Sciatic nerve (tissue), 2 donors: Measurements from ENCODE around the gene CIROP. TPM values are rescaled to one million over a fixed set of nuclear protein-coding genes. Genes with fewer than 3 reads are reported as not detected.

Experiments
- ATAC-seq: fragments of 200-7000 bp; cut with Tn5 transposase; one replicate; pipeline ENCODE4 v1.9.1; 2020; ENCODE audit warnings: mild to moderate bottlenecking, moderate library complexity
- DNase-seq: peaks from one replicate; pipeline ENCODE4 v3.0.0-alpha.2; 2020; ENCODE audit warnings: low spot score
- intact Hi-C: fragments of 100-400 bp; cut with DNase I; formaldehyde crosslinking; loops from one replicate; pipeline ENCODE4 v1.14.2; 2022
- total RNA-seq: library from RNA; stranded (reverse); fragmentation: NEBNext Ultra II Directional; extraction: Animal tissue kit (Norgen Biotek cat#: 25700); gene quantifications from one replicate; pipeline ENCODE4 v1.2.1, GENCODE V29; 2021
- donor health status: DM: no; HTN: no; CAD: no.
- donor health status: DM: no; HTN: no; CAD: no.

The CIROP gene
- total RNA-seq, 1 donor from 2014 or later: not detected

DNA sequence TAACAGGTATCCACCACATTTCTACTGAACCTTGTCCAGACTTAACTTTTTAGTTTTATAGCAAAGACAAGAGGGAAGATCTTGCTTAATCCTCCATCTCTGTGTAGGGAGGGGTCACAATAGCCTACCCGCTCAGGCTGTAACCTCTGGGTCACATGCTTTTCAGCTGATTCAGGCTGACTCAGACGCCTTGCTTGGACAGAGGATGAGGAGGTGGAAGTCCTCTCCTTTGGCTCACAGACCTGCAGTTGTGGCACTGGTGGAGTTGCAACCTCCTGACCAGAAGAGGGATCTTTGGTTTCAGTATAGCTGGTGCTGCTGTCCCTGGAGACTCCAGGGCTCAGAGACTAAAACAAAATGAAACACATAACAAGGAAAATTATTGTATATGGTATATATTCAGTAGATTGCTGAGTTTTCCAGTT is 26.1 kb downstream of the CIROP start:
- intact Hi-C loops: no loop called here
- peak; percentile 97 for ATAC-seq

DNA sequence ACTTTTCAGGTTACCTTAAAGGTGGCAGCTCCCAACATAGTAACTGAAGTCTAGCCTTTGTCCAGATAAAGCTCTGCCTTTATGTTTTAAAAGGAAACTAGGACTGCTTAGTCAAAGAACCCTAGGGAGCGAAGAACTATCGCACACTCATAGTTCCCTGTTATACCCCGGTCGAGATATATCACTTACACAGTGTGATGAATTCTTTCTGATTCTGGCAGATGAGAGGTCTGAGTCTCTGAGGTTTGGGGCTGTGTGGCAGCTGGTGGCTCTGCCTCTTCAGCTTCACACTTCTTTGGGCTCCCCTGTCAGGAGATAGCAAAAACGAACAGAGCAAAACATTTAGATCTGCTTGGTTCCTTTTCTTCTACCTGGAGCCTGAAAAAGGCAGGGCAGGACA is 26.8 kb downstream of the CIROP start:
- ATAC-seq (no peak), DNase-seq (no peak)
- intact Hi-C loops: no loop called here

More for the DNA sequence above, 26.1 kb downstream of the CIROP start:
- peak; percentile 82 for DNase-seq

DNA sequence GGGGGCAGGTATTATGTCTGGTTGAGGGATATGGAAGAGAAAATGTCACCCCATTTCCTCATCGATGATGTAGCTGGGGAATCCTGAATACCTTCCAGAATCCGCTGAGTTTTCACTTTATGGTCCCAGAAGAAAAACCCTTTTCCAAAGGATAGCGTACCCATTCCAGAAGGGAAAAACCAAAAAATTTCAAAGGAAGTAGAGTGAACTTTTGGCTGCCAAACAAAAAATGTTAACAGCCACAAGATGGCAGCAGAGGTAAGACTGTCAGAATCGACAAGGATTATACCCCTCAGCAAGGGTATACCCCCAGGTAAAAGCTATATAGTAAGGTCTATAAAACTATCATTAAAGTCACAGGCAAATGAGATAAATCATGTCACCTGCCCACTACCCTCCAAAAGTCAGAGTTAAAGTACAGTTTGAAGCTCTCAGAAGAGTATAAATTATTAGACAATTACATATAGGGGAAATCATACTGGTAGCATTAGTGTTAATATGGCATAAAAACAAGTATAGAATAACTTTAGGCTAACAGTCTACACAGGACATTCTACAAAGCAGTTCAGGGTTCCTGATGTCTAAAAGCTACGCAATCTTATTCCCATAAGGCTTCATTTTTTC is 27.9 kb downstream of the CIROP start:
- ATAC-seq (peak; percentile 16), DNase-seq (no peak)
- intact Hi-C loops: no loop called here

DNA sequence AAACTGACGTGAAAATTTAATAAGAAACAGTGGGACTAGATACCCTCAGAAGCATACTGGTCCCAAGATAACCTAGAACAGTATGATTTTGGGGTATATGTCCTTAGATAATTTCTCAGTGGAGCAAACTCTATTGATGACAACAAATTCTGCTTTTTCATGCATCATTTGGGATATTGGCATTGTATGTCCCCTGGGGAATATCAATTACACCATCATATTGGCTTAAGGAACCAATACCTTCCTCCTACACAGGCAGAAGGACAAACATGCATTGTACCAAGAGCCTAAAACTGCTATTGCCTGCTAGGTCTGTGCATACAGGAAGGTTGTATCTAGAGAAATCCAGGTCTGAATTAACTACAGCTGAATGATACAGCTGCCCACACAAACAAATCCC is 29.9 kb downstream of the CIROP start:
- ATAC-seq: no peak
- intact Hi-C loops: no loop called here
- no peak for DNase-seq

DNA sequence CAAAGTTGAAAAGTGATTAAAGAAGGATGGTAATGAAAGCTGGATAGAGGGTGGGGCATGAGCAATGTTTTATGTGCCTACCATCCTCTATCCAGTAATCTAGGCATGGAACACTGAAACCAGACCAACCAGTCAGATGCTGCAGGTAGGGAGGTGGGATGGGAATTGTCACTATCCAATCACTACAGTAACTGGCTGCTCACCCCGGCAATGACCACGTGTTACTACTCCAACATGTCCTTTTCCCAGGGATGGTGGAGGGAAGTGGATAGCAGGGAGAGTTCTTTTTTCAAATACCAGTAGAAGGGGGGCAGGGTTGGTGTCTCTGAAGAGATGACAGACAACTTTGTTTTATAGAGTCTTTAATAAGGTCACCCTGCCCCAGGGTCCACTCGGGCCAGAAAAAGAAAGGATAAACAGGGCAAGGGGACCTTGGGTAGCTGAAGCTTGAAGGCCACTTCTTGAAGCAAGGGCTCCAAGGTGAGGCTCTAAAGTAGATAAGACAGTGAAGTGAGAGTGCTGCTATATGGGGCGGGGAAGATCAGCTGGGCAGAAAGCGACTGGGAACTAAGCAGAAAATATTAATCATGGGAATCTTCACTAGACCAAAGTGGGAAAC is 32.8 kb downstream of the CIROP start:
- no peak for ATAC-seq
- intact Hi-C loops: no loop called here
- no peak for DNase-seq

DNA sequence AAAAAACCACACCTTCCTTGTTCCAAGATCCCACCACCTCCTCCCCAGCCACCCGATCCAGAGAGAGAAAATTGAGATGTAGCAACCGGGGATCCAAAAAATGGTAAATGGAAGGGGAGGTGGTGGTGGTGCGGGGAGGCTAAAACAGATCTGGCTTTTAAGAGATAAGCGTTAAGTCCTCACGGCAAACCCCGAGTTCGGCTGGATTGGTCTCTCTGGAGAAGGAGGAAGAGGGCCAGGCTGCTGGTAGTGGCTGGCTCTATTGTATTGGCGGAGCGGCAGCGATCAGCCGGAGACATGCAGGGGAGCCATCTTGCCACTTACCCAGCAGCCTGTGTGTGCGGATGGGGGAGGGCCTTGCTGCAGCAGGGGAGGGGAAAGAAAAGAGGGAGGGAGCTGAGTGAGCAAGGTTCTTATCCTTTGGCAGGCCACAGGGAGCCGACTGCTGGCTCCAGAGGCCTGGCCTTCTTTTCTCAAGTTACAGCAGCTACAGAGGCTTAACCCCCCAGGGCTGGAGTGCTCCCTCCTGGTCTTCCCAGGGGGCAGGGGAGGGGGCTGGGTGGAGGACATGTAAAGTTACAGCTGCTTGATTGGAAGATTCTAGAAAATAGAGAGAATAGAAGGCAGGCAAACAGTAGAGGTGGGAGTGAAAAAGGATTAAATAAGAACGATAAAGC is 33.4 kb downstream of the CIROP start:
- peak; percentile 94 for ATAC-seq

DNA sequence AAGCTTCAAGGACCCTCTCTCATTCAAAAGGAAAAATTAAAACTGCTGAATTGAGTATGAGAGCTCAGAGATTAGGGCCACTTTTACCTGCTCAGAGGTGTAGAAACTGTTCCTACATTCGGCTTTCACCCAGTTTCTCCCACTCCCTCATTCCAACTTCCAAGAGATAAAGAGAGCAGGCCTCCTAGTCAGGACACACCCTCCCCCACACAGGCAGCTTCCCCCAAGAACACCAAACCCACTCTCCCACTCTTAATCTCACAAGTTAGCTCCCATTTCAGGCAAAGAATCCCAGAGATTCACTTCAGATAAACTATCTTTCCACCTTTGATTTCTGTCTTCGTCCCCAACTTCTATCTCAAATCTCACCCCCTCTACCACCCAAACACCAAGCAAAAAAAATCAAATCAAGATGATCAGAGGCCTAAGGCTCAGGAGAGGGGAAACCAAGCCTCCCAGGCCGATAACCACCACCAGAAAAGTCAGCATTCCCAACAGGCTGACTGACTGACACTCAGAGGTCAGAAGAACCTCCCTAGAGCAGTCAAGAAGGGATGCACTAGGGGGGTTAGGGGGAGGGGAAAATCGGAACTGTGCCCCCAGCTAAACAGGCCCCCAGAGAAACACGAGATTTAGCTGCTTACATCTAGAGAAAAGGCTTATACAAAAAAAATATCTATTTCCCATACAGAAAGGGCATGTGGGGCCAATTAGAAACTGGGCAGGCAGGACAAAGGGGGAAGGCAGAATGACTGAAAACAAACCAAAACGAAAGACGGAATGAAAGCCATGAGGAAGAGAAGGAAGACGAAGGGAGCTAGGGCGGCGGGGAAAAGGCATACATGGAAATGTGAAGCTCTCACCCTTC is 34.3 kb downstream of the CIROP start:
- intact Hi-C loops: no loop called here
- no peak for DNase-seq
- no peak for ATAC-seq

More for the DNA sequence above, 33.4 kb downstream of the CIROP start:
- peak; percentile 84 for DNase-seq
- intact Hi-C loops: no loop called here

DNA sequence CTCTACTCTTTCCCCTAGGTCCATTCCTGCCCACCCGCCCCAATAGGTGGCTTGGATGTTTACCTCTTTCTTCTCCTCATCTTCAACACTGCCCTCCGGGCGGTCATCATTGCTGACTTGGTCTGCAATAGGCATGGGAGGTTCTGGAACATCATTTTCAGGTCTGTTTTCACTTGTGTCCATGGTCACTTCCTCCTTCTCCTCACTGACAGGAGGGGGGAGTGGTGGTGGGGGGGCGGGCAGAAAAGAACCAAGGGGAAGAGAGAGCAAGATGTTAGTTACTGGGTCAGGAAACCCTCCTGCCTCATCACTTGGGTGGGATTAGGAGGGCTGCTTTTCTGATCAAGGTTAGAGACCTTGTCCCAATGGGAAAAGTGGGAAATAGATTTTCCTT is 35.4 kb downstream of the CIROP start:
- intact Hi-C loops: no loop called here
- DNase-seq (no peak), ATAC-seq (no peak)

DNA sequence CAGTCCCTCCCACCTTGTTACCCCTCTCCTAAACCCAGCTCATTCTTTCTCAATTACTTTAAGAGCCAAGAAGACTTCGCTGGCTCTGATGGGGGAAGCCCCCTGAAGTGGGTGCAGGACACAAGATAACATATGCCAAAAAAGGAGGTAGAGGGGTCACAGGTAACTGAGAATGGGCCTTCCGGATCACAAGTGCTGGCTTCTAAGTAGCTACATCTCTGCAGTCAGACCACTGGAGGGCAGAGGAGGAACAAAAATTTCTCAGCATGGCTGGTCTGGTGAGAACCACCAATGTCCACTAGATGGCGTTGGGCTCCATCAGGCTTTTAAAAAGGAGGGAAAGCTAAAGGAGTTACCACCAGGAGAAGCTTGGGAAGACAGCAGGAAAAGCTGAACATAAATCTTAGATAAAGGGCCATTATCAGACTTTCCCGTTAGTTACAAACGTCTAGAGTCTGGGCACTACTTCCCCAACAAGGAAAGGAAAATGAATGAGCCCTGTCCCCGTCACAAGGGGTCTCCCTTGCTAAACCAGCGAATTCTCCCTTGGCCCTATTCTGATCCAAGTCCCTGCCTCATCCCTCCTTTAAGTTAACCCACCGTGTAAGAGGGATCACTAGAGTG is 35.9 kb downstream of the CIROP start:
- DNase-seq (peak; percentile 85), ATAC-seq (peak; percentile 79)
- intact Hi-C loops: no loop called here

DNA sequence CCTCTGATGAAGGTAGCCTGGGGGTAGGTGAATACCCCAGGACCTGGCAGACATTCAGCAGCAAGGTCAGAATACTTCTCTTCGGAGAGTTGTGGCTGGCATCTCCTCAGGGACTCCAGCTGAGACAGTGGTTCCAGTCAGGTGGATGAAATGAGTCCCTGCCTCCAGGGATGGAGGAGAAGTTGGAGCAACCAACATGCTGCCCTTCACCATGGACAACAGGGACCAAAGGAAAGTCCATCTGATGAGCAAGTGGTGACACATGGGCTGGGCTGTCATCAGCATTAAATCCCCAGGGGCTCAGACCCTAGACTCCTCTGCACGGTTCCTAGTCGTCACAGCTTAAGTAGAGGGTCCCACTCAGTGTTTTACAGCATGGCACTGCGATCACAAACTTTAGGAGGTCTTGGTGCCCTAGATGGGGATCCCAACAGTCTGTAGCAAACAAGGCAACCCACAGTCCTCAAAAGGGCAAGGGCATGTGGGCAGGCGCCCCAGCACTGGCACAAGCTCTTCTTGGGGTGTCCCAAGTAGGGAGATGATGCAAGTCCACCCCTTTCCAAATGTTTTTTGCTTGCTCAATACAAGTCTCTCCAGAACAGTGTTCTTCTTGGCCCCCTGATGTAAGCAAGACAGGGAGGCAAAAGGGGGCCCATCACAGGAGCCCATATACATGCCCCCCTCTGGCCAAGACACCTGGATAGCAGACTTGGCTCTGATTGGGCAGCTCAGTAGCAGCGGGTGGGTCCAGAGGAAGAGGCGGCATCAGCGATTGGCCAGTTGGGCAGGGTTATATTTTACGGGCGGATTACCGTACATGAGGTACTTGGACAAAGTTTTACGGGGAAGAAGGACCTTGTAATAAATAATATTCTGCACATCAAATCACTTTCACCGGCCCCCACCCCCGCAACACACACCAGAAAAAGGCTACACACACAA is 36.7 kb downstream of the CIROP start:
- intact Hi-C loops: no loop called here
- DNase-seq: no peak
- no peak for ATAC-seq

DNA sequence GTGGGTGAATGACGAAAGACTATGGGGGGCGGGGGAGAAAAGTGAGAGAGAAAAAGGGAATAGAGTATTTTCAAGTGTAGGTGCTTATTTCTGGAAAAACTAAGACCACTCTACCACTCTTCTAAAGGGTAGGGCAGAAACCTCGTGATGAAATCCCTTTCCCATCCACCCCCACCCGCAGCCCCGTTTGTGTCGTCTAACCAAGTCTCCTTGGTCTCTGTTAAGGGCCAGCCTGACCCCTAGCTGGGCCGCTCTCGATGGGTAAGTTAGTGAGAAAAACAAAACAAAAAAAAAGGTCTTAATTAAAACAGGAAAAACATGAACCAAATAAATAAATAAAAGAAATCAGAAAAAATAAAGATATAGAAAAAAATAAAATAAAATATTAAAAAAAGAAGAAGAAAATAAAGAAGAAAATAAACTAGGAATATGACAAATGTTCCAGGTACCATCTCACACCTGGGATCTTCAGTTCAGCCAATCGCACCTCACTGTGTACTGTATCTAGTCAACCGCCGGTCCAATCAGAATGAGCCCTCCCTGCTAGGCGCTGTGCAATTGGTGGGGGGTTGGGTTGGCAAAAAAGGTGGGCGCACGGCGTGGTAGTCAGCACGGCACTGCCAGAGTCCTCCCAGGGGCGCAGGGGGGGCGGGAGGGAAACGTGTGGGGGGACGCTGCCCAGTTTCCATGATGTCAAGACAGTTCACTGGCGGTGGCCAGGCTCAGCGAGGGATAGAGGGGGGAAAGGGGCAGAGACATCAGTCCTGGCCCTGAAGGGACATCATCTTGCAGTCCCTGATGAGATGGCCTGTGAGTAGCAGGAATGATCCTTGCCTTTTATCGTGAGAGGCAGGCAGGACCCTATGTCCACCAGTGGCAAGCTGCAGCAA is 37.7 kb downstream of the CIROP start:
- no peak for ATAC-seq
- no peak for DNase-seq
- intact Hi-C loops: no loop called here

DNA sequence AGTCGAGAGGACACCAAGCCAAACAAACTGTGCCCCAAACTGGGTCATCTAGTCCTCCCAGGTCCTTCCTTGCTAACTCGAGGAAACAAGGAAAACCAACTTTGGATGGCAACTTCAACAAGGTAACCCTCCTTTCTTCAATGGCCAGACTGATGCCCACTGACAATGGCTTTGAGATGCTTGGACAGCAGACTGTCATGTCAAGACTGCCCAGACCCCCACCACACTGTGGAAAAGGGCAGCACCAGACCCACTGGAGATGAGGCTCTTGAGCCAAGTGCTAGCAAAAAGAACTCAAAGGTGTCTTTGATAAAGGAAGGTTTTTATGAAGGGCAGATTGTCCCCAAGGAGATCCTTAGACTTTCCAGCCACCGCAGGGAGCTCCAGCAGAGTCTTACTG is 38.4 kb downstream of the CIROP start:
- intact Hi-C loops: no loop called here
- DNase-seq: no peak
- ATAC-seq: no peak

DNA sequence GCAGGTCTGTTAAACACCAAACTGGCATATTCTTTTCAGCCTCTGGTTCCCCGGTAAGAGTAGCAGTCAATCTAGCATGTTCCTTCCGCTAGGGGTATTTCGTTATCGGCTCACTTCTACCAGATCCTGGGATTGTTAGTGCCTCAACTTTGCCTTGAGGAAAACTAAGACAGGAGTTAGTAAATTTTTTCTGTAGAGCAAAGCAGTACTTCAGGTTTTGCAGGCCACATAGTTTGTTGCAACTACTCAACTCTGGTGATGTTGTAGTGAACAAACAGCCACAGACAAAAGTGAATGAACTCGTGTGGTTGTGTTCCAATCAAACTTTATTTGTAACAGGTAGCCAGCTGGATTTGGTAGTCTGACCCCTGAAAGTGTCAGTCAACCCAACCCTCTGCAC is 41.2 kb downstream of the CIROP start:
- ATAC-seq (no peak), DNase-seq (no peak)
- intact Hi-C loops: no loop called here

DNA sequence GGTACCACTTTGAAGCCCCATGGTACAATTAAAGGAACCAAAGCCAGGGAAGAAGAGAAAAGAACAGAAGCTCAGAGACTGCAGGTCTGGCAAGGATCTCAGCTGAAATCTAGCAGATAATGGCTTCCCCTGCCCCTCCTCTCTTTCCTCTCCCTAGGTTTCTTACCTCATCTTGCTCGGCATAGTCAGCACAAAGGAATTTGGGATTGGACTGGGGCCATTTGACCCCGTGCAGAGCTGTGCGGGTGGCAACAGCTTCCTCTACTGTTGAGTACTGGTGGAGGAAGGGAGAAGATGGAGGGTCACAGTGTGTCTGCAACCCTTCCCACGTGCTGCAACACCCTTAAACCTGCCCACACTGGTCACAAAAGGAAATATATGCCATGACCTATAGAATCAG is 42.8 kb downstream of the CIROP start:
- peak; percentile 78 for DNase-seq
- ATAC-seq: peak; percentile 60
- intact Hi-C loops: no loop called here

DNA sequence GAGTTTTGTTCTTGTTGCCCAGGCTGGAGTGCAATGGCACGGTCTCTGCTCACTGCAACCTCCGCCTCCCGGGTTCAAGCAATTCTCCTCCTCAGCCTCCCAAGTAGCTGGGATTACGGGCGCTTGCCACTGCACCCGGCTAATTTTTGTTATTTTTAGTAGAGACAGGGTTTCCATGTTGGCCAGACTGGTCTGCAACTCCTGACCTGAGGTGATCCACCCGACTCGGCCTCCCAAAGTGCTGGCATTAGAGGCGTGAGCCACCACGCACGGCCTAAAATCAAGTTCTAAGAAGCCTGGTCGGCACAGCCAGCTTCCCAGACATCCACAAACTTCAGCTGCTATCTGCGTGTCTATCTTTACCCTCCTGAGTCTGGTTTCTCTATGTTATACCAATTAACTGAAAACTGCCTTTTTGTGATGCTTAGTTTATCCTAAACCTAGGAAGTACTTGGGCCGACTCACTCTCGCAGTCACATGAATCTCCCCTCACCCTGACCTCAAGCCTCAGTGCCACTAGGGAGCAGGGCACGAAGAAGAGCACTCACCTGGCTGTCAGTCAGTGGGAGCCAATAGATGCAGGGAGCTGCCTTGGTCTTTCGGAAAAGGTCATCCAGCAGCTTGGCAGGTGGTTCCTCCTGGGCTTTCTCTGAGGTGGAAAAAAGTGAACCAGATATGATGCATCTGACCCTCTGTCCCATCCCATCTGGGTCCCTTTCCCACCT is 44.1 kb downstream of the CIROP start:
- intact Hi-C loops: no loop called here
- no peak for ATAC-seq

DNA sequence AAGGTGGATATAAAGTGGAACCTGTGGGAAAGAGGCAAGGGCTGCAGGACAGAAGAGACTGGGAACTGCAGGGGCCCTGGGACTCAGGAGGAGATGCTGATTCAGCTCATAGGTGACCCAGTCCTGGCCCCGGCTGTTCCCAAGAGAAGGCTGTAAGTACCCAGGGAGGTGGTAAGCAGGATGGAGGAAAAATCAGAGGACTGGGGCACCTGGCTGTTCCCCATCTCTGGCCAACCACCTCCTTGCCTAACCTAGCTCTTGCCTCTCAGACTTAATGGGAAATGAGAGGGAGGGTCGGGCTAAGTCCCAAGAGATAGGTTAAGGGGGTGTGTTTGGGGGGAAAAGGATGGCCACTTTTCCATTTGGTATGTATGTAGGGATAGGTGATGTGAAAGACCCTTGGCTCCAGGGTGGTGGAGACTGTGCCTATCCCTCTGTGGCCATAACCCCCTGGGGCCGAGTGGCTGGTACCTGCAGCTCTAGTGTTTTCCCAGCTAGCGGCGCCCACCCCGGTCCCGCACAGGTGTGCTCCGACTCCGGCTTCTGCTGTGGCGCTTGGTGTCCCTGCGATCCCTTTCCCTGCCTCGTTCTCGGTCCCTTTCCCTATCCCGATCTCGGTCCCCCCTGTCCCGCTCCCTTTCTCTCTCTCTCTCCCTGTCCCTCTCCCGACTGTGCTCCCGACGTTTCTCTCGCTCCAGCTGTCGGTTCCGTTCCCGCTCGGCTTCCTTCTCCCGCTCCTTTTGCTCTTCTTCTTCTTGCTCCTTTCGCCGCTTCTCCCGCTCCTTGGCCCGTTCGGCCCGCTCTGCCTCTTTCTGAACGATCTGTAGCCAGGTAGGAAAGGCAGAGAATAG is 45.9 kb downstream of the CIROP start:
- DNase-seq: no peak
- ATAC-seq: no peak
- intact Hi-C loops: no loop called here

More for the DNA sequence above, 44.1 kb downstream of the CIROP start:
- DNase-seq: no peak
